ENCODE measurements around the gene DMTF1.

GRCh38 chr7:87190783-87191182 is 38.5 kb downstream of the DMTF1 start:
- TF ChIP-seq CTCF (conservative IDR thresholded peaks at IDR 0.05; ENCODE audit: low read length), result no peak
- TF ChIP-seq EZH2phosphoT487 (IDR thresholded peaks at IDR 0.05; ENCODE audit: borderline replicate concordance), result no peak

Measured in Loucy (cell line).